ENCODE data around the gene BZW2. TPM values are rescaled to one million over a fixed set of nuclear protein-coding genes. Genes with fewer than 3 reads are reported as not detected.
A peak's percentile ranks its signal among the peaks of the same experiment; 100 is the strongest.

Gene BZW2
- total RNA-seq, 1 donor from 2014 or later = 28.0 TPM

GRCh38 chr7:16747102-16747501 lies 101.1 kb downstream of the BZW2 start:
- Histone ChIP-seq H3K27ac (no peak overlapping the region), H3K4me3 (no peak overlapping the region), H3K4me1 (no peaks in the 10 kb centered on the region), H3K27me3 (no peaks in the 10 kb centered on the region), H3K9me3 (no peaks in the 10 kb centered on the region), H3K36me3 (no peaks in the 10 kb centered on the region)
- intact Hi-C loops (cut with DNase I) = no loop called here
- peak; percentile 33 for ATAC-seq
- no peak for TF ChIP-seq CTCF (IDR thresholded peaks at IDR 0.05)
- DNase-seq = no peak

- intact Hi-C loops (cut with DNase I) = no loop called here
- ATAC-seq = peak; percentile 97
- TF ChIP-seq CTCF (IDR thresholded peaks at IDR 0.05) = no peak
- Histone ChIP-seq H3K4me1 (no peaks in the 10 kb centered on the region), H3K27me3 (no peaks in the 10 kb centered on the region), H3K36me3 (no peaks in the 10 kb centered on the region), H3K4me3 (peak within 1 kb of the TSS; percentile 67), H3K9me3 (no peaks in the 10 kb centered on the region), H3K27ac (peak within 1 kb of the TSS; percentile 58)
- DNase-seq = peak; percentile 96
These were observed 107.3 kb downstream of the BZW2 start, which contains the start of gene TSPAN13 for GRCh38 chr7:16753102-16753931. TSS of gene TSPAN13 (plus strand) at chr7:16753755. CDS start at chr7:16753968, 213 bp downstream.

GRCh38 chr7:16753932-16754855 lies 108.2 kb downstream of the BZW2 start:
- no peaks in the 10 kb centered on the region for H3K27me3 ChIP-seq
- no peaks in the 10 kb centered on the region for H3K4me1 ChIP-seq
- ATAC-seq (peak; percentile 41), DNase-seq (peak; percentile 77)
- H3K36me3 ChIP-seq = no peaks in the 10 kb centered on the region
- intact Hi-C loops (cut with DNase I) = no loop called here
- peak overlapping the region; percentile 58 for H3K27ac ChIP-seq
- H3K9me3 ChIP-seq = no peaks in the 10 kb centered on the region
- H3K4me3 ChIP-seq = peak overlapping the region; percentile 67
- TF ChIP-seq CTCF (IDR thresholded peaks at IDR 0.05) = no peak

- DNase-seq (no peak), ATAC-seq (no peak)
- Histone ChIP-seq H3K27me3 (no peaks in the 10 kb centered on the region), H3K36me3 (no peaks in the 10 kb centered on the region), H3K4me1 (no peaks in the 10 kb centered on the region), H3K9me3 (no peaks in the 10 kb centered on the region), H3K27ac (peak overlapping the region; percentile 58), H3K4me3 (peak overlapping the region; percentile 67)
- intact Hi-C loops (cut with DNase I) = no loop called here
- no peak for TF ChIP-seq CTCF (IDR thresholded peaks at IDR 0.05)
These were observed 108.9 kb downstream of the BZW2 start for GRCh38 chr7:16754856-16755317.

- no peak for DNase-seq
- Histone ChIP-seq H3K4me1 (no peaks in the 10 kb centered on the region), H3K4me3 (peak overlapping the region; percentile 67), H3K27me3 (no peaks in the 10 kb centered on the region), H3K36me3 (no peaks in the 10 kb centered on the region), H3K9me3 (no peaks in the 10 kb centered on the region), H3K27ac (peak overlapping the region; percentile 58)
- intact Hi-C loops (cut with DNase I) = no loop called here
- ATAC-seq = peak; percentile 26
- no peak for TF ChIP-seq CTCF (IDR thresholded peaks at IDR 0.05)
These were observed 109.4 kb downstream of the BZW2 start for GRCh38 chr7:16755397-16755796.

Other genes with a start within 250 kb of the BZW2 start
- 2.9 TPM for gene CRPPA, start 224.6 kb upstream of the BZW2 start, total RNA-seq
- gene SOSTDC1, start 180.4 kb upstream of the BZW2 start, total RNA-seq = 3.7 TPM
- gene LRRC72, start 119.4 kb upstream of the BZW2 start, total RNA-seq = not detected
- gene ANKMY2, start 427 bp upstream of the BZW2 start, total RNA-seq = 12.3 TPM
- 185 TPM for gene TSPAN13, start 107.6 kb downstream of the BZW2 start, total RNA-seq
- 66.3 TPM for gene AGR2, start 158.8 kb downstream of the BZW2 start, total RNA-seq
- gene AGR3, start 235.8 kb downstream of the BZW2 start, total RNA-seq = 37.2 TPM